Measurements from ENCODE around the gene ADRA2B.

GRCh38 chr2:96156011-96156820 is 39.8 kb upstream of the ADRA2B start:
- no peak for TF ChIP-seq CTCF (IDR thresholded peaks at IDR 0.05)
- TF ChIP-seq POLR2A (IDR thresholded peaks at IDR 0.05), result no peak
